ENCODE measurements around the gene COPB2. TPM values are rescaled to one million over a fixed set of nuclear protein-coding genes. Genes with fewer than 3 reads are reported as not detected.
"Not testable (repeated sequence)": the region's sequence is repeated elsewhere in the genome, so short reads cannot be mapped to it uniquely, and the experiment has no call there.

COPB2 gene
- 185 and 202 TPM in 2 replicates for total RNA-seq

DNA sequence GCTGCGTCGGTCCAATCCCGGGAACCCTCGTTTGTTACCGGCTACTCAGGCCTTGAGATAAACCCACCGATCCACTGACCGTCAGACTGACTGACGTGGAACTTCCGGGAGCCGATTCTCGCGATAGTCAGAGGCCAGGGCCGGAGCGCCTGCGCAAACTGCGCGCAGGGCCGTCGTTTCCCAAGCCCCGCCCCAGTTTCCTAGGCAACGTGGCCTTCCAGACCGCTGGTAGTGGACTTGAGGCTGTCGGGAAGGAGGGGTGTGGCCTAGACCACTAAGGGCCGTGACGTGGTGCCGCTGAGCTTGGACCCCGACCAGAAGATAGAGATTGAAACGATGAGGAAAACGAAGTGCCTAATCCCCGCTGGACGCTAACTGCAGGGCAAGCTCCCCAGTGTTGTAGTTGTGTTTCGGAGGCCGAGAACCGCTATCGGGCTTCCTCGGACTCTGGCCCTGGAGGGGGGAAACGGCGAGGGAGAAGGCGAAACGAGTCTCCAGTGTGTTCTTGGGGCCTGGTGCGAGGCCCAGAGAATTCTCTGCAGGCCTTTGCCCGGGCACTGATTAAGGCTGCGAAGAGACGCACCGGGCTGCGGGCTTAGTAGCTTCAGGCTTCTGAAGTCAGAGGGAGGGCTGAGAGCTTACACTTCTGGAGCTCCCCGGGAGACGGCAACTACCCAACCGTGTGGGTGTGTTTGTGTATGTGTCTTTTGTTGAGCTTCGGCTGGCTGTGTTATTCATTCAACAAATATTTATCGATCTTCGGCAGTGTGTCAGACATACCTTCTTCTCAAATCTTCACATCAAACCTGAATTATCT lies at the start of gene COPB2:
Gene COPB2 (minus strand): TSS at position 96 of the 817 bp plus-strand sequence. CDS start 97 bp downstream, outside the sequence.
- peak; percentile 100 for DNase-seq

DNA sequence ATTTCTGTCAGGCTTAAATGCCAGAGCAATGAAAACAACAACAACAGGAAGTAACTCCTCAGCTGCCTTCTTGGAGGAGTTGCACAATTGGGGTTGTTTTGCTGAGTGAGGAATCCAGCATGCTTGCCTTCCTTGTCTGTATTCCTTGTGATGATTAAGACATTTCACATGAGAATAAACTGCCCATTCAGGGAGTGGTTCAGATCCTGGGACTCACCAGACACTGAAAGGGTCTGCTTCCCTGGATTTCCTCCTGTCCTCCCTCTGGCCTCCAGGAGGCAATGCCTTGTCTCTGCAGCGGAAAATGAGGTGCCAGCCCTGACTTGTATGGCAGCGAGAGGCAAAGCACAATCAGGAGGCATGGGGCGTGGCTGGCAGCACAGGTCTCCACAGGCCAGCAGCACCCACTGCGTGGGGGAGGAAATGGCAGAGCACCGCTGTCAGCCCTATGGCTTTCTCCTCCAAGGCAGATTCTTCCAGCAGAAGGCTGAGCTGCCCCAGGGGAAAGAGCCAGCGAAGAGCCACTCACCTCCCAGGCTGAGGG lies 45.4 kb upstream of the COPB2 start:
- no peak for DNase-seq

DNA sequence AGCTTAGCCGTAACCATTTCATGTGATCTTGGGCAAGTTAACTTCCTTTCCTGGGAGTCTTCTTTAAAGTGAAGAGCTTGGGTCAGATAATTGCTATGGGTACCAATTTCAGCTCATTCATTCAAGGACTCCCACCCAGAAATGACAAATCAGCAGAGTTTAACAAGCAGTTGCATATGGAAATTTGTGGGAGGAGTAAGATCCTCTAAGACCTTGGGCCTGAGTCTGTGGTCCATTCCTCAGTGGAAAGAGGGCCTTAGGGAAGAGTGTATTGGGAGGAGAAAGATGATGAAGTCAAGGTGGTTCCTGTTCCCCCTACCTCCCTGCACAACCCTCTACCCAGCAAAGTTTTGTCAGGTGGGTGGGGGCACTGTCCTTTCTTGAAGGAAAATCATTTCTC lies 44.8 kb upstream of the COPB2 start:
- DNase-seq = no peak

DNA sequence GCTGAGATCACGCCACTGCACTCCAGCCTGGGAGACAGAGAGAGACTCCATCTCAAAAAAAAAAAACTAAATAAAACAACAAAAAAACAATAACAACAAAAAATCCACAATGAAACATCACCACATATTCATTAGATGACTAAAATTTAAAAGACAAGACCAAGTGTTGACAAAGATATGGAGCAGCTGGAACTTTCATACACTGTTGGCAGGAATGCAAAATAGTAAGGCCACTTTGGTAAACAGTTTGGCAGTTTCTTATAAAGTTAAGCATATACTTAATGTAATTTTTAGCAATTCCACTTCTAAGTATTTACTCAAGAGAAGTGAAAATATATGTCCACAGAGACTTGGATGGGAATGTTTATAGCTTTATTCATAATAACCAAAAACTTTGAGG lies 43.6 kb upstream of the COPB2 start:
- DNase-seq = no peak

DNA sequence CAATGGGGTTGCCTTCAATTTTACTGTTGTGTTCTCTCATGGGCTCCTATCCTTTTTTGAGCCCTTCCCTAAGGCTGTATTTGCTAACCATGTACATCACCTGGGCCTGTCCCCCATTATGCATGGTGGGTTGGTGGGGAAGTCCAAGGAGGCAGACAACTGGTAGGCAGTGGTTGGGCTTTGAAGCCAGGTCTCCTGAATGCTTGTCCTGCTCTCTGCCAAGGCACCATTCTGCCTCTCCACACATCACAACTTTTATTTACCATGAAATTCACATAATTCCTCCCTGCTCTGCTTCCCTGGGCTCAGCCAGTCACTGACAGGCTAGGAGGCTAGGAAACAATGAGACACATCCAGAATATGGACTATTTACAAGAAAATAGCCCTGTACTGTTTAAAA lies 41.0 kb upstream of the COPB2 start:
- no peak for DNase-seq

DNA sequence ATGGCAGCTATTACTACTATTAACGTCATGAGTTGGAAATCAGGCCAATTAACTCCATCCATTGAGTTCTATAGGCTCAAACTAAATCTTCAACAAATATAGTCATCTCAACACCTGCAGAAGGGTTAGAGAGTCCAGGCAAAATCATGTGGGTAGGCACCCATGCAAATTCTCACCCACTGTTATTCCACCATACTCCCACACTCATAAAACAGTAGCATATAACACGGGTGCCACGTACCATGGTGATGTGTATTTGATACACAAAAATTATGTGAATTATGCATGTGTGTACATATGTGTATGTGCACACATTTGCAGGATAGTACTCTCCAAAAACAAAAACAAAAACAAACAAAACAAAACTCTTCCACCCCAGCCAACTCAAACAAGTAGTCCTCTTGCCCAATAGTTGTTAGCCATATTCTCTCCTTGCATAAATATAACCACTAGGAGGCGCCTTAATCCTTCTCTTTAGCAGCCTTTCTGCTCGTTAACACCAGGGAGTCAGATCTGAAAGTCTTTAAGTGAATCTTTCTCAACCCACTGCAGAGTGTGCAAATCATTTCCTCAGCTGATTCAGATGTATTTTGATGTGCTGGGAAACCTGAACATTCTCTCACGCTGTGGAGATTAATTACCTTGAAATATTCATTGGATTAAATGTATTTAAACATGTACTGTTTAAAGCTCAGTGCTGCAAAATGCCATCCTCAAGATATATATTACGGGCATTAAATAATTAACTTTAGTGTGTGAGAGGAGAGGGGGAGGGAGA lies 38.0 kb upstream of the COPB2 start:
- DNase-seq = peak; percentile 77

DNA sequence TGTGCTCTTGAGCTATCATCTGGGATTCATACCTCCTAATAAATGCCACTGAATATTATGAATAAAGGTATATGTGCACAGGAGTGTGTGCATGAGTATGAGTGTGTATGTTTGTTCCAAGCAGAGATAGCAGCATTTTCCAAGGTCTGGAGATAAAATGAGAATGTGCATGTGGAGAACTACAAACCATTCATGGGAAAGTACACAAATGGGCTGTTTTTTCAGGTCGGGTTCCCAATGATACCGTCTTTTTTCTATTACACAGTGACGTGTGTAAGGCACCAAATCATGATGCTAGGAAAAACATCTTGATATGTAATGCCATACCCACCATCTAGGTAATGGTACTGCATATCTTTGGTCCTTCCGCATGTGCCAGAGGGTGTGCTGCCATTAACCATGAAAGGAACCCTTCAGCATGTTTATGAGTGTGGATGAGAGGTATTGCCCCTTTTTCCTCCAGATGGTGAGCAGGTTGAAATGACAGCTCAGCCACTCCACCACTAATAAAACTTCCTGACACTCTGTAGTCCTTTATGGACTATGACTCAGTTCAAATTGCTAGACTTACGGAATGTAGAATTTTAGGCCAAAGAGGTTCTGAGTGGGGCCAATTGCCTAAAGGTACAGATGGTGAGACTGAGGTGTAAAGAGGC lies 36.4 kb upstream of the COPB2 start:
- no peak for DNase-seq

DNA sequence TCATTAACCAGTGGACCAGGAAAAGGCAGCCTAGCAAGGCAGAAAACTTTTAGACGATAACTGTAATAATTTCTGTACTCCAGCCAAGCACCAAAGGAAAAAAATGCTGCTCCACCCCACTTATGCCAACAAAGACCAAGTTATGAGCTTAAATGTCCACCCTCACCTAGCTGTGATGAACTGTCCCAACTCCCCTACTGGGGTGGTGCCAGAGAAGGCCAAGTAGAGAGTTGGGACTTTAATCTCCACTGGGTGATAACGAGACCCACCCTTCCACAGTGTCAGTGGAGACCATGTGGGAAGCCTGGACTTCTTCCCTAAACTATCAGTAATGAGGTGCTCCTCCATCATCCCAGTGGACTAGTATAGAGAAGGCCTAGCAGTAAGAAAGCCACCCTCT lies 33.8 kb upstream of the COPB2 start:
- no peak for DNase-seq

DNA sequence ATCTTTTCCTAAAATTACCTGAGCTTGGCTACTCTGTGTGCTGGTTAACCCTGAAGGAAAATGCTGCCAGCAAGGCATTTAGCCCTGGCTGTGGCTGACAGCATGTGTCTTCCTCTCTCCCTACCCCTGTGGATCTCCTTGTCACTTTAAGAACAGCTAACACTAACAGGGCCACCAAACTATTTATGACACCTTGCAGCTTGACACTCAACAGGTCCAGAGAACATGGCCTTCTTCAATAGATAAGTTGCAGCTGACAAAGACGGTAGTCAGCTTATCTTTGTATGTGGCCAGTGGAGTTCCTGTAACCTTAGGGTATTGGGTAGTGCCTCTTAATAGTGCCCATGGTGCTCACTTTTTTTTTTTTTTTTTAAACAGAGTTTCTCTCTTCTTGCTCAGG lies 32.0 kb upstream of the COPB2 start:
- DNase-seq = no peak

DNA sequence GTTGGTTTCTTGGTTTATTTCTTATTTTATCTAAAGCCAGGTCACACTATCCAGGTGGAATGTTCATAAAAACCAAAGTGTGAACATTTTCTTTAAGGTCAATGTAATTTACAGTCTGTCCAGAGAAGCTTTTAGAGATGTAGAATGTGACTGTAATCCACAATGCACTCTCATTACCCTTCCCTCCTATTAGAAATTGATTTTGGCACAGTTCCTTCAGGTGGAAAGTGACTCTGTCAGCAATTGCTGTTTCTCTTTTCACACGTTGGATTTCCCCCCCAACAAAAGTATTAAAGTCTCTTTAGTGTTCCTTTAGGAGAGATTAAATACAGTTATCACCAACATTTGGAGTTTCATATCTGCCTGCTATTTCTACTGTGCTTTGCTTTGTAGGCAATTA lies 31.6 kb upstream of the COPB2 start:
- no peak for DNase-seq

DNA sequence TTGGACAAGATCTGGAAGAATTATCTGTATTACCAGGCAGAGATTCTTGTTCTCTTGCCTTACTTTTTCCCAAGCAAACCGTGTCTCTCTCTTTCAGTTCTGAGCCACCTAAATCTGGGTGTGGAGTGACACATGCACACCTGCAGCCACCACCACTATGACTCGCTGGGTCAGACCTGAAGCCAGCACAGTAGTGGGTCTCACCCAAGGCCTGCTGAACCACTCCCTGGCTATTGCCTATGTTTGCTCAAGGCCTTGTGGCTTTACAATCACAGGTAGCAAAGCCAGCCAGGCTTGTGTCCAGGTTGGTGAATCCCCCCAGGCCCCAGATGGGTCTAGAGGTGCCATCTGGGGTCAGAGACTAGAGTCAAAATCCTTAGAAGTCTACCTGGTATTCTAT lies 28.7 kb upstream of the COPB2 start:
- DNase-seq = no peak

DNA sequence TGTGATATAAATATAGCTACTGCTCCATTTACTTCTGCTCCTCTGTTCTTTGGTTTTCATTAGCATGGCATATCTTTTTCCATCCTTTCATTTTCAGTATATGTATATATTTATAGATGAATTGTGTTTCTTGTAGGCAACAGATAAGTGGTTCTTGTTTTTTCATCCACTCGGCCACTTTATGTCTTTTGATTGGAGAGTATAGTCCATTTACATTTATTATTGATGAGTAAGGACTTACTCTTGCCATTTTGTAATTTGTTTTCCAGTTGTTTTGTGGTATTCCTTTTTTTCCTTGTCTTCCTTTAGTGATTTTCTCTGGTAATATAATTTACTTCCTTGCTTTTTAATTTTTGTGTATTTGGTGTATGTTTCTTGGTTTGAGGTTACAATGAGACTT lies 26.8 kb upstream of the COPB2 start:
- DNase-seq = no peak

DNA sequence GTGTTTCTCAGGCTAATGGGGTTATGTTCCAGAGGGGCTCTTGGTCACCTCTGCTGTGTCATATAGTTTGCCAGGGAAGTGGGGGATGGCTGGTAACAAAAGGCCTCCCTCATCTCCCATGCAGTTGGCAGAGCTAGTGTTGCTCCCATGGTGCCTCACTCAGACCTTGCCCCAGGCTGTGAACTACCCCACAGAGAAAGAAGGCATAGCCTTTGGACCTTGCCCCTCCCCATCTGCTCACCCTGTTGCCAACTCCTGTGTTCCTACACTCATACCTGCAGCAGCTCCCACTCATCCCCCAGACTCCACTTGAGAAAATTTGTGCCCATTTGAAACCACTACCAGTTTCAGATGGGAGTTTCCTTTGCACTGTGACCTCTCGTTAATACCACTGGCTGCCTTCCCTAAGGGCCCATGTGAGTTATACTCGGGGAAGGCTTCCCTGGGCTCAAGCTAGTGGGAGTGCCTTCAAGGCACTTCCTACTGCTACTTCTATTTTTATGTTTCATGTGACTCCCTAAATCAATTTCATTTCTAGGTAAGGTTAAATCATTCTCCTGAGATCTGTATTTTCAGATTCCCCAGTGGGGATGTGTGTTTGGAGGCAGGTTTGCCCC lies 25.3 kb upstream of the COPB2 start:
- DNase-seq = no peak

DNA sequence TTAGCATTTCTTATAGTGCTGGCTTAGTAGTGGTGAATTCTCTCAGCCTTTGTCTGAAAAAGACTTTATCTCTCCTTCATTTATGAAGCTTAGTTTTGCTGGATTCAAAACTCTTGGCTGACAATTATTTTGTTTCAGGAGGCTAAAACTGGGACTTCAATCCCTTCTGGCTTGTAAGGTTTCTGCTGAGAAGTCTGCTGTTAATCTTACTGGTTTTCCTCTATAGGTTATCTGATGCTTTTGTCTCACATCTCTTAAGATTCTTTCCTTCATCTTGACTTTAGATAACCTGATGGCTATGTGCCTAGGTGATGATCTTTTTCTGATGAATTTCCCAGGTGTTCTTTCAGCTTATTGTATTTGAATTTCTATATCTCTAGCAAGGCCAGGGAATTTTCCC lies 23.4 kb upstream of the COPB2 start:
- DNase-seq = not testable (repeated sequence)

DNA sequence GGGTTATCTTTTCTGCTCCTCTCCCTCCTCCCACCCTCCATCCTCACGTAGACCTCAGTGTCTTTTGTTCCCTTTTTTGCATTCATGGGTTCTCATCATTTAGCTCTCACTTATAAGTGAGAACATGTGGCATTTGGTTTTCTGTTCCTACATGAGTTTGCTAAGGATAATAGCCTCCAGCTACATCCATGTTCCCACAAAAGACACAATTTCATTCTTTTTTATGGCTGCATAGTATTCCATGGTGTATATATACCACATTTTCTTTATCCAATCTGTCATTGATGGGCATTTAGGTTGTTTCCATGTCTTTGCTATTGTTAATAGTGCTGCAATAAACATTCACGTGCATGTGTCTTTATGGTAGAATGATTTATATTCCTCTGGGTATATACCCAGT lies 11.7 kb upstream of the COPB2 start:
- DNase-seq = not testable (repeated sequence)

DNA sequence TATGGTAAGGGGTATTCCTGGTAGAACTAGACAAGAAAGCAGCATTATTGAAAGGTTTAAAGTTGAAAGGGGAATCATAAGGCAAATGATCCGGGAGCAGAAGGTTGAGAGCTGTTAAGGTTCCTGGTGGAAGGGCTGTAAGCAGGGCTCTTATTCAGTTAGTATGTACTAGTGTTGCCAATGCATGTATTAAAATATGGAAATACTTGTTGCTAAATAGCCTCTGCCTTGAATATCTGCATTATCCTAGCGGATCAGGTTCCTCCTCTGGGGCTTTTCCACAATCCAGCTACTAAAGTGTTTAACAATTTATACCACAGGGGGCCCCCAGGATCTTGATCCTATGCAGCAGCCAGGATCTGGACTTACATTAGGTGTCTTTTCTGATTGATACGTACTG lies 7.3 kb upstream of the COPB2 start:
- no peak for DNase-seq

DNA sequence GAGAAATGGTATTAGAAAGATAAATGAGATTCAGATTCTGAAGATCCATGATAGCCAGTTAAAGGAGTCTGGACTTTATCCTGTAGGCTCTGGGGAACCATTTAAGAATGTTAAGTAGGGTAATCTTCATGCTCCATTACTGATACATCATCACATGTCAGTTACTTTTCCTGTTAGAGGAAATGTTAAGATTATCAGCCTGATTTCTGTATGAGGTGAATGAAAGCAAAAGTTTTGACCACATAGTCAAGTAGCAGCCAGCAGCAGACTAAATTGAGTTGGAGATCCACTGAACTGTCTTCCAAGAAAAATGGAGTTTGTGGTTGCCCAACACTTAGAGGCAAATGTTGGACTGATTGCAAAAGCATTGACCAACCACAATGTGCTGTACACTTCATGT lies 4.7 kb upstream of the COPB2 start:
- no peak for DNase-seq

DNA sequence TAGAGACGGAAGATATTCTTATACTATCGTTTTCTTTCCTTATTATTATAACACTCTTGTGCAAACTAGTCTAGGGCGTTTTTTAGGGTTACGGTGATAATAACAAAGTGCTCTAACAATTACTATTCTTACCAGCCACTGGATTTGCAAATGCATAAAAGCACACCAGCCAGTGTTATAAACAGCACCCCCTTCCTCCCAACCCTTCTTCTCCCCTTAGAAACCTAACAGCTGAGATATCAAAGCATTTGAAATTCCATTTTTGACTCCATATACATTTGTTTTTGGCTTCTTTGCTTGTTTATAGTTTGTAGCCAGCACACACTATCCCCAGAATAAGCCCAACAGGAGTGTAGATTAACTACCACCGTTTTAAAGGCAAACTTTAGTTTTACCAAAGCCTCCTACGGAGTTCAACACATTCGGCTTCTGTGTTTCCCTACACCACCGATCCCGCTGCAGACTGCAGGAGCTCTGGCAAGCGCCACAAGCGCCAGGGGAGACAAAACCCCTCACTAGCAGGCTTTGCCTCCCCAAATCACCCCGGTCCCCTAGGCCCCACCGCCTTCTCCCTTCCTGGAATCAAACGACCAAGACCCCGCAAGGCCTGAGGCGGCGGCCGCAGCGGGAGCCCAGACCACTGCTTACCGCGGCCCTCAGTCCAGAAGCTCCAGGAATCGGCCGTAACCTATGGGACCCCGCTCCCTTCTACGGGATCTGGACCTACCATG lies 461 bp downstream of the COPB2 start:
- peak; percentile 44 for DNase-seq

DNA sequence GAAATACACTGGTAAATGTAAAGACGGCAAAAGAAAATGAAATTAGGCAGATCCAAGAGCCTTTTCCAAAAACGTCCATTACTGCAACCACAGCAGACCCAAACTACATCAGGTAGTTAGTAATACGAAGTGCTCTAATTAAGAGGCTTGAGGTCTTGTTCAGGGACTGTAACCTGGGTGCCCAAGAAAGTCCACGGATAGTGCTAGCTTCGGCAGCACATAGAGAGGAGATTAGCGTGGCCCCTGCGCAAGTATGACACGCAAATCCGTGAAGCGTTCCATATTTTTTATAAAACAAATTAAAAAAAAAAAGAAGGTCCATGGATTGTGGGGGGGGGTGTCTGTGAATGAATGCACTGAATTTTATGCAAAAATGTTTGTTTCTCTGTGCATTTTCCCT lies 1.4 kb downstream of the COPB2 start:
- DNase-seq = no peak

DNA sequence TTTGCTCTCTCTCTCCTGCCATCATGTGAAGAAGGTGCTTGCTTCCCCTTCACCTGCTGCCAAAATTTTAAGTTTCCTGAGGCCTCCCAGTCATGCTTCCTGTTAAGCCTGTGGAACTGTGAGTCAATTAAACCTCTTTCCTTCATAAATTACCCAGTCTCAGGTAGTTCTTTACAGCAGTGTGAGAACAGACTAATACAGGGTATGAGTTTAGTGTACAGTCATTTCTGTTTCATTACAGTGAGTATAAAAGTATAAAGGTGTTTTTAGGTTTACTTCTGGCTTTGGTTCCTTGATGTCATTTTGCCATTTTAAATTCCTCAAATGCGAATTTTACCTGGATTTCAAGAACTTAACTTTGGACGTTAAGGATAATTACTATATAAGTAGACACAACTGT lies 7.2 kb downstream of the COPB2 start:
- DNase-seq = not testable (repeated sequence)

DNA sequence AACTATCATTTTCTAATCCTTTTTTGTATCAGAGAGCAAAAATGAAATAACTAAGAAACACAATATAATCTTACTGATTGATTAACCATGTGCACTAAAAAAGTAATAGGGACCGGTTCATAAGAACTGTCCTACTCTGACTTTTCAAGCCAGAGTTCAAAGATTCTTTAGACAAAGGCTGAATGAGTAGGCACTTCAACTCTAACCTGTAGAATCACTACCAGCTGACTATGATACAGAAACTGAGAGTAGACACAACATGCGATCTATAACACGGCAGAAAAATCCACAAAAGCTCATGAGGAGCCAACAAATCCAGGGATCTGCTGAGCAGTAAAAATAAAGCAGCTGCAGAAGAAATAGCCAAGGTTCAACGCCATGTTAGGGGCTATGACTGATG lies 8.9 kb downstream of the COPB2 start:
- no peak for DNase-seq

DNA sequence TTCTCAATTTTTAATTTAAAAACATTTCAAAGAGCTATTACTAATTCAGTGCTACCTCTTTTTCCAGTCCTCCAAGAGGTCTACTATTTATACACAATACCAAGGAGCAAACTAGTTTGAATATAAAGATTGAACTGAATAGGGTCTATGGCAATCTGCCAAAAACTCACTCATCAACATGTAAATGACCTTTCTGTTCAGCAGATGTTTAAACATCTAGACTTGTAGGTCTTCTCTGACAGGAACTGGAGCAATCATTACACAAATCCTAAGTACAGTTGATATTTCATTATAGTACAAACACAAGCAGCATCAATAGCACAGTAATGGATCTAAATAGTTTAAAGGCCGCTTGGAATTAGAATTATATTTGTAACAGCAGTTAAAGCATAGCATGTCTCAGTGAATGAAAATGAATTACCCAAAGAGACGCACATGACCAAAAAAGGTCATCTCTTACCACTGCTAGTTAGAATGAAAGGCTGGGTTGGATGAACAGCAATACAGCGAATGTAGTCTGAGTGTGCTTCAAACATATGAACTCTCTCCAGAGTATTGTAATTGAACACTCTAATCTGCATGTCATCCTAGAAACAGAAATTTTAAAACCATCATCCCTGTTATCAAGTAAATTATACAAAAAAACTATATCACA lies 10.7 kb downstream of the COPB2 start:
- DNase-seq = peak; percentile 69

All from dermis blood vessel endothelial cell (primary cell).